Sigmoid colon (tissue), 4 donors: ENCODE measurements around the gene CNTN5.

Source experiments
- CTCF ChIP-seq, 4 experiments: fragments of 450-650 bp in 3 of 4; fragments of 200-600 bp in 1 of 4; IDR thresholded peaks; one replicate each; pipeline ENCODE4 v1.5.1; 2016 to 2019; ENCODE audit warnings: antibody characterized with exemption in 4 of 4, mild to moderate bottlenecking in 3 of 4, moderate library complexity in 2 of 4
- EP300 ChIP-seq, 4 donors: sonication (generic); formaldehyde crosslinking; IDR thresholded peaks; one replicate each; pipeline ENCODE4 v1.6.1; 2017; ENCODE audit warnings: antibody characterized with exemption in 4 of 4
- POLR2A ChIP-seq, 2 donors: fragments of 450-650 bp; IDR thresholded peaks; one replicate each; pipeline ENCODE4 v1.6.1; 2016; ENCODE audit warnings: antibody characterized with exemption in 2 of 2, mild to moderate bottlenecking in 2 of 2, moderate library complexity in 2 of 2

DNA sequence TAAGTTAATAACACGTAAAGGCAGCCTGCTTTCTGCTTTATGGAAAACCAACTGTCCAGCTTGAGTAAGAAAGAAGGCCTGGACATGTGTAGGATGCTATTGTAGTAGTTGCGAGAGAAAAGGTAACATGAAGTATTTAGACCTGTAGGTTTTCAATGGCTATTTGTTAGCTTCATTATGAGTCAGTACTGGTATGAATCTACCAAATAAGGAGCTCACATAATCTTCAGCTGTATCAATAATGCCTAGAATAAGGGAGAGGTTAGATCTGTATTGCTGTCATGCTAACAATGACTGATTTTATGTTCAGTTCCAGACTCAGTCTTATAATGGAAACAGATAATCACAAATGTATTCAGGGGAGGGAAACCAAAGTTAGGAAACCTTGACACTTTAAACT is 550.3 kb downstream of the CNTN5 start:
- TF ChIP-seq CTCF (IDR thresholded peaks at IDR 0.05) = no peak
- TF ChIP-seq EP300 (IDR thresholded peaks at IDR 0.05) = no peak
- TF ChIP-seq POLR2A (IDR thresholded peaks at IDR 0.05) = no peak
